ENCODE measurements around the gene HOXB8.
A peak's percentile ranks its signal among the peaks of the same experiment; 100 is the strongest.

The HOXB8 gene

DNA sequence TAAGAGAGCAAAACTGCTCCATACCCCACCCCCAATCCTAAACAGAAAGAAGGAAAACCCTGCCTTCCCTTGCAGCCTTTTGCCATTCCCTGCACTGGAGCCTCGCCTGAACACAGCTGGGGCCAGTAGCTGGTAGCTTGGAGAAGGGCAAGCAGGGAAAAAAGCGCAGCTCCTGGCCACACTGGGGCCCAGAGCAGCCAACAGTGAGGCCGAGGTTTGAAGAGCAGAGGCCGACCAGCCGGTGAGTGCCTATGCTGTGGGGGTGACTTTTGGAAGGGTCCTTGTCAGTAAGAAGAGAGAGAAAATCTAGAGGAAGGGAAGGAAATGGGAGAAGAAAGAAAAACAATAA lies 14.3 kb upstream of the HOXB8 start:
- peaks cover 100% of the 10 kb centered on the region for H3K27me3 ChIP-seq (ENCODE audit: control insufficient read depth, insufficient read depth, low read length, poor library complexity, severe bottlenecking)
- 12 to 15% methylated on average over 5 of the region's 5 CpGs for WGBS, 2 experiments
- H3K4me3 ChIP-seq (ENCODE audit: insufficient read depth, low read depth, low read length) = no peak overlapping the region
- H3K4me1 ChIP-seq (ENCODE audit: control insufficient read depth, insufficient read depth, low read length) = peaks cover 4% of the 10 kb centered on the region
- no peaks in the 10 kb centered on the region for H3K9me3 ChIP-seq (ENCODE audit: control insufficient read depth, low read length)
- no peak overlapping the region for H3K27ac ChIP-seq (ENCODE audit: insufficient read depth, low read depth, low read length, poor library complexity, severe bottlenecking)
- H3K36me3 ChIP-seq (ENCODE audit: control insufficient read depth, insufficient read depth, low read length) = no peaks in the 10 kb centered on the region

DNA sequence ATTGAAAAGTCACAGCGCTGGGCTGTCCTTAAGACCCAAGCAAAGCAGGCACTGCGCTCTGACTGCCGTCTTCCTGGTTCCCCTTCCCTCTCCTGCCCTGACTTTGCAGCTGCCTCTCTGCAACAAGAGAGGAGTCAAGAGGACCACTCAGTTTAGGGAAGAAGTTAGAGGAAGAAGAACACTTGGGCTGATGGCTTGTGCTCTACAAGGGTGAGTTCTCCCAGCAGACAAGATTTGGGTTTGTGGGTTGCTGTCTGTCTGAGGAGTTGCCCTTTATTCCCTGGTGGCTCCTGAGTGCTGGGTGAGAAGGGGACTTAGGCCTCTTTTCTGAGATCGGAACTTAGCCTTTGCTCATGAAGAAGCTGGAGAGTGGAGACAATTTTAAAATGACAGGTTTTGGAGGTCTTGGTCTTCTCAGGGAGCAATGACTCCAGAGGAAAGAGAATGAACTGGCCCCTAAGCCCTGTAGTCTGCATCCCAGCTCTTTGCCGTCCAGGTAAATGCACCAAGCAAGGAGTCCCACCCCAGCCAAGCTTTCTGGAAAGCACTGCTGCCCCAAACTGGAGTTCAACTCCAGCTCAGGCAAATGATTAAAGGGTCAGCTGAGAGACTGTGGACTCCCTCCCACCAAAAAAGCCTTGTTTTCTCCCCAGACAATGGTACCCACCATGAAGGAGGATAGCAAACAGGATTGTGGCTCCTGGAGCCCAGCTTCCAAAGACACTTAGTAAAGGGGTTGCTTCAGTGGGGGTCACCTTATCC lies 13.7 kb upstream of the HOXB8 start:
- 18 to 21% methylated on average over 5 of the region's 5 CpGs for WGBS, 2 experiments
- H3K4me3 ChIP-seq (ENCODE audit: insufficient read depth, low read depth, low read length) = no peak overlapping the region
- peaks cover 100% of the 10 kb centered on the region for H3K27me3 ChIP-seq (ENCODE audit: control insufficient read depth, insufficient read depth, low read length, poor library complexity, severe bottlenecking)
- no peaks in the 10 kb centered on the region for H3K36me3 ChIP-seq (ENCODE audit: control insufficient read depth, insufficient read depth, low read length)
- no peaks in the 10 kb centered on the region for H3K9me3 ChIP-seq (ENCODE audit: control insufficient read depth, low read length)
- H3K4me1 ChIP-seq (ENCODE audit: control insufficient read depth, insufficient read depth, low read length) = peaks cover 4% of the 10 kb centered on the region
- H3K27ac ChIP-seq (ENCODE audit: insufficient read depth, low read depth, low read length, poor library complexity, severe bottlenecking) = no peak overlapping the region

DNA sequence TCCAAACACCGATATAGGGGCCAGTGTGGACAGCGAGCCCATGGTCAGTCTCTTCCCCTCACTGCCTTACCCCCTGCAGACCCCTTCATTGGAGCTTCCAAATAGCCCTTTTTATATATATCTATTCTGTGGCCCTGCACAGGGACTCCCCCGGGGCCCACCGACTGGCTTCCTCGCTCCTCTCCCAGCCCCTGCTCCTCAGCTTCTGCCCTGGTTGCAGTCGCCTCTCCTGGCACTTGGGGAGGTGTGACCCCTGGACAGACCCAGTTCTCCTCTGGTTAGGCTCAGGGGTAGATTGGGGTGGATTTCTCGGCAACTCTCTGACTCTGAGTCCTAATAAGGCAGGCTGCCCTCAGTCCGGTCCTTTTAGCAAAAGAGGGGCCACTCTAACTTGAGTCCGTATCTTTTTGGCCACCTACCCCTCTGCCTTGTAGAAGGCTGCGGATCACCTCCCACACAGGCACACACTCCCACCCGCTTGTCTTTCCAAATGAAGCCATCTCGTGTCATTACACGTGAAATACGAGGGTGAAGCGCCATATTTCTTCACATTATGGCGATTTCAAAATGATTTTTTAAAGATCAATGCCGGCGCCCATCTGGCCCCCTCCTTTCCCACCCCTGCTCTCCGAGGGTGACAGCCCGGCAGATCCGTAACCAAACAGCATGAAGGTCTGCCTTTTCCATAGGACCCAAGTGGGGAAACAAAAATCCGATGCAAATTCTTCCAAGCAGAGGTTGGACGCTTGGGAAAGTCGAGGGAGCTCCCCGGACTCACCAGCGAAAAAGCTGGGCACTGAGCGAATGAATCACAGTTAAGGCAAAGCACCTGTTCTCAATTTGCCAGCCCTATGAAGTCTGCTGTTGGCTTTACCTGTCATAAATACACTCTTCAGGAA lies 12.8 kb upstream of the HOXB8 start:
- 15 to 20% methylated on average over 27 of the region's 27 CpGs for WGBS, 2 experiments
- Histone ChIP-seq H3K9me3 (ENCODE audit: control insufficient read depth, low read length) (no peaks in the 10 kb centered on the region), H3K27ac (ENCODE audit: insufficient read depth, low read depth, low read length, poor library complexity, severe bottlenecking) (no peak overlapping the region), H3K36me3 (ENCODE audit: control insufficient read depth, insufficient read depth, low read length) (no peaks in the 10 kb centered on the region), H3K4me3 (ENCODE audit: insufficient read depth, low read depth, low read length) (no peak overlapping the region), H3K27me3 (ENCODE audit: control insufficient read depth, insufficient read depth, low read length, poor library complexity, severe bottlenecking) (peaks cover 100% of the 10 kb centered on the region), H3K4me1 (ENCODE audit: control insufficient read depth, insufficient read depth, low read length) (peaks cover 4% of the 10 kb centered on the region)

DNA sequence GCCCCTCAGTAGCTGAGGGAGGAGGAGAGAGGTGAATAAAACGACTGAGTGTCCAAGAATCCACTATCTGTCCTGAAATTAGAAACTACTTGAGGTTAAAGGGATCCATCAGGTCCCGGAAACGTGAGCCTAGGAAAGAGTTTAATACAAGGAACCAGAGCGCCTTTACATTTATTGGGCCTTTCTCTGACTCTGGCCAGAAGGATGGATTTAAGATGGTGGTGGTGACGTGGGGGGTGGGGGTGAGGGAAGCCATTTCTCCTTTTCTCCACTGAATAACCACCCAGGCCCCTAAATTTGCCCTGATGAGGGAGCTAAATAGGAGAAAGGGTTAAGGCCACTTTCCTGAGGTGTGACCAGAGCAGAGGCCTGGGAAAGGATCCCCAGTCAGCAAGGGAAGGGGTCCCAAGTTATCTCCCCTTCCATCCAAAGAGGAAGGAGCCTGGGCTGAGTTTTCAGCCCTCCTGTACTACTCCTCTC lies 12.1 kb upstream of the HOXB8 start:
- Histone ChIP-seq H3K36me3 (ENCODE audit: control insufficient read depth, insufficient read depth, low read length) (no peaks in the 10 kb centered on the region), H3K27me3 (ENCODE audit: control insufficient read depth, insufficient read depth, low read length, poor library complexity, severe bottlenecking) (peaks cover 100% of the 10 kb centered on the region), H3K9me3 (ENCODE audit: control insufficient read depth, low read length) (no peaks in the 10 kb centered on the region), H3K4me1 (ENCODE audit: control insufficient read depth, insufficient read depth, low read length) (peaks cover 4% of the 10 kb centered on the region), H3K4me3 (ENCODE audit: insufficient read depth, low read depth, low read length) (no peak overlapping the region), H3K27ac (ENCODE audit: insufficient read depth, low read depth, low read length, poor library complexity, severe bottlenecking) (no peak overlapping the region)
- 4 to 6% methylated on average over 4 to 5 of the region's 5 CpGs for WGBS, 2 experiments

DNA sequence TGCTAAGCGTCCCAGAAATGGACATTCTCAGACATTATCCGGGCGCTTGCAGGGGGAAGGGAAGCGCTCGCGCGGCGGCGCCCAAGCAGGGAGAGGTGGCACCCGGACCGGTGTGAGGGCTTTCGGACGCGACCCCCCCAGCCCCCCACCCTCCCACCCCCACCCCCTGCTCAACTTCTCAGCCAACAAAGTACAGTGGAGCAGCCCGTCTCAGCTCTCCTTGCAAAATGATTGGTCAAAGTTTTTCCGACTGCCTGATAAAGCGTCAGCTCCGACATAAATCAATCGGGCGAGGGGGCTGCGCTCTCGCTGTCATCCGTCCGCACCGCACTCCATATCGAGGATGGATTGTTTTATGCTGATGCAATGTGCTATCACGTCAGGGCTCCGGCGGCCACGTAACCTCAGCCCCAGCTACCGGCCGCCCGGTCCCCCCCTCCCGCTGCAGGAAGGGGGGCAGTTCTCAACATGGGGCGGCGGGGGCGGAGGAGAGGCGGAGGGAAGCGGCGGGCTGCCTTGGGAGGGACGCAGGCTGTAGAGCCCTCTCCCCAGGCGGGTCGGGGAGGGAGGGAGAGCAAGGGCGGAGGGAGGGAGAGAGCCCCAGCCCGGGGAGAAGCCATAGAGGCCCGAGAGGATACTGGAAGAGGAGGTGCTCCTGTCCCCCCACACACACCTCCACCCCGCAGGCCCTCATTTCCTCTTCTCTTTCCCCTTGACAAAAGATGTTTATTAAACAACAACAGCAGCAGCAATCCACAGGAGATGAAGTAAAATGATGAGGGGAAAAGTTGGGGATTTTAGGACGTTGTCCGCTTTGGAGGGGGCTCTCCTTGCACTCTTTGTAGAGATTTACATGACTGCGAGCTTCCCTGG lies 11.4 kb upstream of the HOXB8 start, which contains the start of gene HOXB9:
Gene HOXB9 (minus strand): TSS at position 114 of the 873 bp plus-strand sequence. CDS start 89 bp downstream, at position 25.
- H3K27me3 ChIP-seq (ENCODE audit: control insufficient read depth, insufficient read depth, low read length, poor library complexity, severe bottlenecking) = peaks cover 100% of the 10 kb centered on the region
- no peaks in the 10 kb centered on the region for H3K36me3 ChIP-seq (ENCODE audit: control insufficient read depth, insufficient read depth, low read length)
- whole genome bisulfite sequencing, 2 experiments = 1 to 2% methylated on average over 41 to 47 of the region's 50 CpGs
- peak within 1 kb of the TSS; percentile 9 for H3K4me3 ChIP-seq (ENCODE audit: insufficient read depth, low read depth, low read length)
- no peaks in the 10 kb centered on the region for H3K9me3 ChIP-seq (ENCODE audit: control insufficient read depth, low read length)
- H3K4me1 ChIP-seq (ENCODE audit: control insufficient read depth, insufficient read depth, low read length) = peaks cover 4% of the 10 kb centered on the region
- no peak within 1 kb of the TSS for H3K27ac ChIP-seq (ENCODE audit: insufficient read depth, low read depth, low read length, poor library complexity, severe bottlenecking)

DNA sequence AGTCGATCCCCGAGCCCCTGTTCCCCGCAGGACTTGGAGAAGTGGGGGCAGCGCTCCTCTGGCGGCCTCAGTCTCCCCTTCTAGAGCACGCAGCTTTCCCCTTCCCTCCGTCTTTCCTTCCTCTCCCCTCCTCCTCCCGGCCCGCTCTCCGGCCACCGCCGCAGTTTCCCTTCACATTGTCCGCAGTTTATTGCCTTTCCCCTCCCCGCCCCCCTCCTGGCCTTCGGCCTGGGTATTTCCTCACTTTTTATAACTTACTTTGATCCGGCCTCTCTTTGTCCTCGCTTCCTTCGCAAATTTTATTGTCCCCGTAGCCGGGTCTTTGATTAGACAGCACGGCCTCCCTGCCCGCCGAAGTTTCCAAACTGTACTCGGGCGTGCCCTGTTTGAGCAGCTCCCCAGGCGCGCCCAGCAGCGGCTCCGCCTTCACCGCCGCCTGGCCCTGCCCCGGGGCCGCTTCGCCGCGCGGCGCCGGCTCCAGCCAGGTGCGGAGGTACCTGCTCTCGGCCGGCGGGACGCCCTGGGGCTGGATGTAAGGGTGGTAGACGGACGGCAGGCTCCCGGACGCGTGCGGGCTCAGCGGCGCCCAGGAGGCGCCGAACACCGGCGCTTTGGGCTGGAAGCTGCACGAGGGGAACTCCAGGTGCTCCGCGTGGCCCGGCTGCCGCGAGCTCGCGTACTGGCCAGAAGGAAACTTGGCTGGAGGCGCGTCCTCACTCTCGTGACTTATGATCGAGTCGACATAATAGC lies 10.6 kb upstream of the HOXB8 start:
- 0 to 1% methylated on average over 69 of the region's 69 CpGs for WGBS, 2 experiments

DNA sequence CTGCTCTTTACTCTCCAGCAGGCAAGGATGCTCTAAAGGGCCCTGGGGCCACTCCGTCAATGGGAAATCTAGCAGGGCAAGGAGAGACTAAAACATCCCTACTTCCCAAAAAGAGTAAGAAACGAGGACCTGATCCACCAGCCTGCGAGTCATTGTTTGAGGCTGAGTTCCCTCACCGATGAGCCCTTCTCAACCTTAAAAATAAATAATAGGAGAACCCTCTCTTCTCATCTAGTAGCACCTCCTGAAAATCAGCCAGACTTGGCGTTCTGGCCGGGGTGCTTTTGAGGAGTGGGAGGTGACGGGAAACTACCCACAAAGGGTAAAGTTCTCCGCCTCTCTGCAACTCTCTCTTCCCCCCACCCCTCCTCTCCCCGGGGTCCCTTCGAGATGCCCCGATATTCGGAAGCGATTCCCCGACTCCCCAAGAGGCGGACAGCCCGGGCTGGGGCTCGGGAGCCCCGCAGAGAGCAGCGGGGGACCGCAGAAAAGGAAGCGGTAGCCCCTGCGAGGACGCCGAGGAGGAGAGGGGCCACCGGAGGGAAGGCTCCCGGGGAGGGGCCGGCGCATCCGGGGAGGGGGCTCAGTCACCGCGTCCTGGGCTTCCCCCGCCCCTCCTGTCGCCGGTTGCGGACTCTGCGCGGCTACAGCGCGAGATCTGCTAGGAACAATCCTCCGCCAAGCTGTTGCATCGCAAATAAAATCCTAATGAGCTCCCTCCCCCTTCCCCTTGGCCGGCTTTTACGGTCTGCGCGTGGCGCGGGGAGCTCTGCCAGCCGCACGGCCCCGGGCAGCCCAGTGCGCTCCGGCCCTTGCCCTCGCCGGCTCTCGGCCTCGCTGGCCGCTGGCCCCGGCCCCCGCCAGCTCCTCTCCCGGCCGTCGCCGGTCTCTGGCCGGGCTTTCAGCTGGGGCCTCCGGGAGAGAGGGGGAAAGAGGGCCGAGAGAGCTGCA lies 9.7 kb upstream of the HOXB8 start:
- WGBS, 2 experiments = 1% methylated on average over 66 of the region's 66 CpGs
- Histone ChIP-seq H3K27ac (ENCODE audit: insufficient read depth, low read depth, low read length, poor library complexity, severe bottlenecking) (no peak overlapping the region), H3K4me3 (ENCODE audit: insufficient read depth, low read depth, low read length) (peak overlapping the region; percentile 3), H3K9me3 (ENCODE audit: control insufficient read depth, low read length) (no peaks in the 10 kb centered on the region), H3K4me1 (ENCODE audit: control insufficient read depth, insufficient read depth, low read length) (peaks cover 6% of the 10 kb centered on the region), H3K27me3 (ENCODE audit: control insufficient read depth, insufficient read depth, low read length, poor library complexity, severe bottlenecking) (peaks cover 100% of the 10 kb centered on the region), H3K36me3 (ENCODE audit: control insufficient read depth, insufficient read depth, low read length) (no peaks in the 10 kb centered on the region)

More for the DNA sequence above, 10.6 kb upstream of the HOXB8 start:
- Histone ChIP-seq H3K36me3 (ENCODE audit: control insufficient read depth, insufficient read depth, low read length) (no peaks in the 10 kb centered on the region), H3K4me3 (ENCODE audit: insufficient read depth, low read depth, low read length) (peak overlapping the region; percentile 9), H3K4me1 (ENCODE audit: control insufficient read depth, insufficient read depth, low read length) (peaks cover 4% of the 10 kb centered on the region), H3K9me3 (ENCODE audit: control insufficient read depth, low read length) (no peaks in the 10 kb centered on the region), H3K27me3 (ENCODE audit: control insufficient read depth, insufficient read depth, low read length, poor library complexity, severe bottlenecking) (peaks cover 100% of the 10 kb centered on the region), H3K27ac (ENCODE audit: insufficient read depth, low read depth, low read length, poor library complexity, severe bottlenecking) (no peak overlapping the region)

DNA sequence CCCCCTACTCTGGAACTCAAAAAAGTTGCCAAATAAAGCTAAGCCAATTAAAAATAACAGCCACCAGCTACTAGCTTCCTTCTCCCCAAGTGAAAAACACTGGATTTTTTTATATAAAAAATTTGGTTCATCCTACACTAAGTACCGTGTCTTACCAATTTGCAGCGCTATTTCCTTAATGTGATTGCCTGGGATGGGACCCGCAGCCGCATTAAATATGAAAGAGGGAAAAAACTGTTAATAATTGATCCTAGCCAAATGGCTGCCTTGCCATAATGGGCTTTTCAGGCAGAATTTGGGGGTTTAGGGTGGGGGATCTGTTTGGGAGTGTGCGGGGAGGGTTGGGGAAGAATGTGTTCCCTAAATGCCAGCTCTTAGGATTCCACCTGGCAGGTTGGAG lies 9.0 kb upstream of the HOXB8 start:
- H3K27ac ChIP-seq (ENCODE audit: insufficient read depth, low read depth, low read length, poor library complexity, severe bottlenecking) = no peak overlapping the region
- 22% methylated on average over 5 of the region's 5 CpGs for WGBS, 2 experiments
- H3K4me1 ChIP-seq (ENCODE audit: control insufficient read depth, insufficient read depth, low read length) = peaks cover 12% of the 10 kb centered on the region
- no peaks in the 10 kb centered on the region for H3K9me3 ChIP-seq (ENCODE audit: control insufficient read depth, low read length)
- no peaks in the 10 kb centered on the region for H3K36me3 ChIP-seq (ENCODE audit: control insufficient read depth, insufficient read depth, low read length)
- H3K4me3 ChIP-seq (ENCODE audit: insufficient read depth, low read depth, low read length) = no peak overlapping the region
- peaks cover 100% of the 10 kb centered on the region for H3K27me3 ChIP-seq (ENCODE audit: control insufficient read depth, insufficient read depth, low read length, poor library complexity, severe bottlenecking)

Data from ectodermal cell (in vitro differentiated cells).